HUDEP-2 (cell line): ENCODE results near the gene GIMAP5.

Experiments
- DNase-seq, 76 experiments: peaks; one replicate each; lab custom pipeline; 2025; ENCODE audit not compliant: unreplicated experiment in 76 of 76; lab: John Stamatoyannopoulos, UW

The GIMAP5 gene

GRCh38 chr7:150734254-150734653, 3.0 kb upstream of the GIMAP5 start:
- DNase-seq: no peak

GRCh38 chr7:150735596-150736358, 1.4 kb upstream of the GIMAP5 start:
- no peak for DNase-seq

- no peak for DNase-seq
Measured at GRCh38 chr7:150736864-150737263, 354 bp upstream of the GIMAP5 start.

GRCh38 chr7:150738092-150738491, 874 bp downstream of the GIMAP5 start:
- no peak for DNase-seq

- DNase-seq: no peak
Measured at GRCh38 chr7:150738591-150739001, 1.4 kb downstream of the GIMAP5 start.

GRCh38 chr7:150739033-150739432, 1.8 kb downstream of the GIMAP5 start:
- no peak for DNase-seq

GRCh38 chr7:150740053-150740452, 2.8 kb downstream of the GIMAP5 start:
- no peak for DNase-seq

GRCh38 chr7:150742286-150742968, 5.2 kb downstream of the GIMAP5 start:
- no peak for DNase-seq

GRCh38 chr7:150744041-150744656, 6.9 kb downstream of the GIMAP5 start:
- DNase-seq: no peak

- no peak for DNase-seq
Measured at GRCh38 chr7:150745086-150745485, 7.9 kb downstream of the GIMAP5 start.

- no peak for DNase-seq
Measured at GRCh38 chr7:150745876-150746275, 8.7 kb downstream of the GIMAP5 start.

GRCh38 chr7:150746921-150747320, 9.7 kb downstream of the GIMAP5 start:
- DNase-seq: no peak

GRCh38 chr7:150748376-150748775, 11.2 kb downstream of the GIMAP5 start:
- DNase-seq: no peak

- no peak for DNase-seq
Measured at GRCh38 chr7:150751702-150752101, 14.5 kb downstream of the GIMAP5 start.

GRCh38 chr7:150753239-150753638, 16.0 kb downstream of the GIMAP5 start:
- DNase-seq: no peak

GRCh38 chr7:150753826-150754603, 16.8 kb downstream of the GIMAP5 start:
- DNase-seq: peak in 2 of 76 experiments; percentile 8 to 20

GRCh38 chr7:150754951-150755350, 17.7 kb downstream of the GIMAP5 start:
- no peak for DNase-seq

GRCh38 chr7:150755473-150756099, 18.4 kb downstream of the GIMAP5 start:
- DNase-seq: peak in 1 of 76 experiments; percentile 6

GRCh38 chr7:150756166-150756565, 18.9 kb downstream of the GIMAP5 start:
- no peak for DNase-seq

- peak in 2 of 76 experiments; percentile 6 to 8 for DNase-seq
Measured at GRCh38 chr7:150756858-150757257, 19.6 kb downstream of the GIMAP5 start.
